DMS53 treated with DMSO at 0.1 percent for 48 hours (cell line): ENCODE results near the gene GLI3.

Source experiments
- DNase-seq: peaks from one replicate; lab custom pipeline; 2025; ENCODE audit not compliant: unreplicated experiment; lab: John Stamatoyannopoulos, UW

The GLI3 gene

DNA sequence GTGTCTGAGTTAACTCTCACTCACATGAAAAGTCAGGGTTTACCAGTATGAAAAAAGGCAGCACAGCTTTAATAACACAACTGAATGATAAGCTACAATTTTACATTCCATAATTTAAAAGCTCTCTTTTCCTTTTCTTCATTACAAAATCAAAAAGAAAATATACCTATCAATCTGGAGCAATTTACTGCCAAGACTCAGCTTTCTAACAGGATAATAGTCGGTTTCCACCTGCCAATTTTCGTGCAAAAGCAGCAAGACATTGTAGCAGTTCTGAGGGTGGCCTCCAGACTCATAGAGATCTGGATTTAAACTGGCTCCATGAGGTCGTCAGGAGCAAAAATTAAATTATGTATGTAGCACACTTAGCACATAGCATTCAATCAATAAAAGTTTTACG is 191.0 kb downstream of the GLI3 start:
- DNase-seq = no peak

DNA sequence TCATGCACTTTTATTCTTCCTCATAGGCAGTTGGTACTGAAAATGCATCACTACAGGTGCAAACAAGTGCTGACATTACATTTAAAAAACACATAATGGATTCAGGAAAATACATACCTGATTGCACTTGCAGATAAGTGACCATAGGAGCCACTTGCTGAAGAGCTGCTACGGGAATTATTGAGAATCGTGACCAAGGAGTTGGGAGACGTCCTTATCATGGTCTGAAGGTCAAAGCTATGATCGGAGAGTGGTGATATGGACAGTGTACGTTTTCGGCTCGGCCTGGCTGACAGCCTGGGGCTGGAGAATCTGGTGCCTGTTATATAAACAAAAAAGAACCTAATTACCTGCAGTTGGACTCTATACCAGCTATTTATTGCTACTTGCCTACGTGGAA is 197.1 kb downstream of the GLI3 start:
- no peak for DNase-seq

DNA sequence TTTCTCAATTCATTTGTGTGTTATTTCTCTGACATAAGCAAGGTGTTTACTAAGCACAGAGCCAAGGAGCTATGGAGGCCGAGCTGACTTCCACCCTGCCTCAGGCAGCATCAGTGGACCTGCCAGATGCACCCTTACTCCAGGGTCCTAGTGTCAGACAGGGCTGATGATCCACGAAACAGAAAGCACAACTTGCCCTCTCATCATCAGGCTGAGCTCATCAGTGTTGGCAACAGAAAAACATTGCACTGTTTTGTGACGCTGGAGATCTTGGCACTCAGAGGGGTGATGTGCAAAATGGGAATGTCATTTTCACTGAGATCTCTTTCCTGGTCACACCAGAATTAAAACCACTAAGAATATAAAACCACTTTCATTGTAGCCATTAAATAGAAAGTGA is 201.8 kb downstream of the GLI3 start:
- no peak for DNase-seq

DNA sequence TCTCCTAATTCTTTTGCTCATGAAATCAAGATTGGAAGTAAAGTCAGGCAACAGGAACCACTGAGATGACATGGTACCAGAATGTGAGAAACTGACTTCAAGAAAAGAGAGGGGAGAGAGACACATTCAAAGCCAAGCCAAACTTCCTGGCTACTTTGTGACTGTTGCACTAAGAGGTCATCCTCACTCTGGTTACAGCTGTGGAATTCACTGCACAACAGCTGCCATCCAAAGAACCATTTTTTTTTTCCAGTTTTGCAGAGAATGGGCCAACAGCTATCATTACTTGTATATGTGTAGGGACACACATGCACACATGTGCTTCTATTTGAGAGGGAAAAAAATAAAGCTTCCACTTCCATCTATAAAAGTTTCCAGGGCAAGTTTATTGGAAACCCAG is 203.5 kb downstream of the GLI3 start:
- DNase-seq = no peak

DNA sequence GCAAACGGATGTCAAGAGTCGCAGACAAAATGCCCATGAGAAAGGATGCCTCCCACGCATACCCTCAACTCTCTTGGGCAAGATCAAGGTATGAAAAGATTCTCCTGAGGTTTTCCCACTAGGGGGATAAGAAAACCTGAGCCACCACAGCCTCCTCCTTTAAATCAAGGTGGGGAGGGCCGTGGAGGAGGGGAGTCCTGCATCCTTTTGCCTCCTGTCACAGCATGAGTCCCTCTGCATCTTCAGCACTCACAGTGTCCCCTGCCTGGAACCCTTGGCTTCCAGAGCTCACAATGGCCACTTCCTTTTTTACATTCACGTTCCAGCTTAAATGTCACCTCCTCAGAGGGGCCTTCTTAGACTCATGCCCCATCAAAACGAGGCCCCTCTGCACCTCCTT is 207.6 kb downstream of the GLI3 start:
- no peak for DNase-seq

DNA sequence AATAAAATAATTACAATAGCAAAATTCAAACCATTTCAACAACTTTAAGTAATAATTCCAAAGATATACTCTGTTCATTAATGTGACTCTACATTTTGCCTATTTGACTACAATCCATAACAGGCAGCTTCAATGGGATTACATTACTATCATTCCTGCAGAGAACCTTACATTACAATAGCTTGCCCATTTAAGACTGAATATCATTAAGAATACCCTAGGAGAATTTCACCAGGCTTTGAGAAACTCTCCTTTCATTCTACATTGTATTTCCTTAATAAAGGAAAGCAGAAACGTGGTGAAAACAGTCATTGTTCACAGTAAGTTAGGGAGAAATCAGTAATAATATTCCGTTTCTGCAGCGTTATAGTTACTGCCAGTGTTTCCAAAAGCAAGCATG is 209.5 kb downstream of the GLI3 start:
- no peak for DNase-seq

DNA sequence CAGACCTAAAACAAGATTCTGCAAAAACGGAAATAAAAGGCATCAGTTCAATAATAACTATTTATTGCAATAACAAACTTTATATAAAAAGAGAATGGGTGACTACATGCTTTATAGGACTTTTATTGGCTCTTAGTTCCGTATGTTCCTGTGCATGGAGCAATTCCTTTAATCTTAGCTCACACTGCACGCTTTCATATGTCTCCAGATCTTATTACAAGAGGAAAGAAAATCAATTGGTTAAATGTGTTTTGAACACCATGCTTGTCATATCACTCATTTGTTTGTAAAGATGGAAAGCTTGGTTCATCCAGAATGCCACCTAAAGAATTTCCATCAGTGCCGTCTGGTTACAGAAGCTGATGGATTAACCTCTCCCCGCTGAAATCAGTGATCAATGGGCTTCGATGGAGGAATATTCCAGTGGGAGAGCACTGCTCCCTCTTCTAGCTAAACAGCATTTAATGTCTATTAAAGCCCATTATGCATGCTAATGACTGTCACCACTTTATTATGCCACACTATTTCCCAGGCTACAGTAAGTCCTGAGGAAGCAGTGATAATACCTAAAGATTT is 210.3 kb downstream of the GLI3 start:
- no peak for DNase-seq

DNA sequence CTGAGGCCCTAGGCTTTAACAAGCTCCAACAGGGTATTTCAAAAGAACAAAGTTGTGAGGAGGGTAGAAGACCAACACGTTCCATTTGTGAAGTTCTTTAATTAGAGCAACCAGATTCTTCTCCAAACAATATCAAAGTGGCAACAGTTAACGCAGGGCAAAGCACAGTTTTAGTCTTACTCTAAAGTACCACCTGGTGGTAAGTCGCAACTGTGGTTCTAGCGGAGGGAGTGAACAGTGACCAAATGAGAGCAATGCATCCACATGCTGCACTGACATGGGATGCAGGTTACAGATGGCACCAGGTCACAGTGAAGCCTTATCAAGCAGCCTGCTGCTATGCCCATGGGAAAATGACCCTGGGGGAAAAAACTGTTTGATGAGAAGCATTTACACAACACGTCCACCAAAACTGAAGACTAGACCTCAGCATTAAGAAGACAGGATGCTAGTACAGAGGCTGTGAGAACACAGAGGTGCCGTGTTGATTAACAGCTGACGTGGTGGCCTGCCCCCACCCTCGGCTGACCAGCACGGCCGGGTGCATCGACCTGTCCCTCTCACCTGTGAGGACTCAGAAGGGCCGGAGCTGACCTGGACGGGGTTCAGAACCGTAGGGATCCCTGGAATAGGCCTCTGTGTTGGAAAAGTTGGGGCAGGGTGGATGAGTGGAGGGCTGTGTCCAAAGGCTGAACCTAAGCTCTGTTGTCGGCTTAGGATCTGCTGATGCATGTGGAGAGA is 211.2 kb downstream of the GLI3 start:
- DNase-seq = no peak

DNA sequence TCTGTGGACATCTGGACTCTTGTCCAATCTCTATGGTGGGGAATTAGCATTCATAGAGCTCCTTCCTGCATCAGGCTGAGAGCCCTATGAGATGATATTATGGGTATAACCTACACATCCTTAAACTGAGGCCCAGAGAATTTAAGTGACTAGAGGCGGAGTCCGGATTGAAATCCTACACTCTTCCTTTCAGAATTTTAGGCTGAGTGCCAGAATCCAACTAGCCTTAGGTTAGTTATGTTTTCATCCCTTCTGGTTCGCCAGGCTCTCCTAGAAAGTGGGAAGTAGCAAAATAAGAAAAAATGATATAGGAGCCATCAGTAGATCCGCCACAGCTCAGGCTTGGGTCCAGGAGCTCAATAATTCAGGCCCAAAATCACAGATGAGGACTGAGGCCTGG is 212.5 kb downstream of the GLI3 start:
- DNase-seq = no peak

DNA sequence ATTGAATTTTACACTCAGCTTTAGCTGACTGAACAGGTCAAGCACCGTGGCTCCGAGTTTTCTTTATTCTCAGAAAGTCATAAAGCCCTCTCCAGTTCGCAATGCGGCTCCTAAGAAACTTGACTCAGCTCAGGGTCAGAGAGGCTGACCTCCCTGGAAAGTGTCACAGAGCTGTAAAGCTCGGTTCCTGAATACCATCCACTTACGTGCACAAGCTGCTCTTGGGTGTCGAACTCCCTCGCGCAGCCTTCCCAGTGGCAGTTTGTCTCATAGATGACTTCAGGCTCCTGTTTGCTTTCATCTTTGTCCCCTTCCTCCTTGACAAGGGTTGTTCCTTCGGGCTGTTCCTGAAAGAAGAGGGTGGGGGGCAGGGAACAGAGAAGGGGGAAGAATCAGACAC is 213.7 kb downstream of the GLI3 start:
- no peak for DNase-seq

DNA sequence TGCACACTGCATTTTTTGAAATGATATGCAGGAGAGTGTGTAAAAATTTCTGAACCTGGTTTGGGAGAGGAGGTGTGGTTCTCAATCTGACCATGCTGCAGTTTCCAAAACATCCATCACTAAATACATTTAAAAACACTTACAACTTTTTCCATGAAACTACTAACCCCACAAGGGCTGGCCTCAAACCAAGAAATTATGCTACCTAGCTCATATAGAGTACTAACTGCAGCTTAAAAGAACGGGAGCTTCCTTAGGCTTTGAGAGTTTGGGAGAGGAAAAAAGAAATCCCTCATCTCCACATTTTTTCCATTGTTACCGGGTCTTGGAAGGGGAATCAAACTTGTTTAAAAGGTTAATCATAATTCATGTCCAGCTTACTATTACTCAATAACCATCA is 214.2 kb downstream of the GLI3 start:
- DNase-seq = no peak

DNA sequence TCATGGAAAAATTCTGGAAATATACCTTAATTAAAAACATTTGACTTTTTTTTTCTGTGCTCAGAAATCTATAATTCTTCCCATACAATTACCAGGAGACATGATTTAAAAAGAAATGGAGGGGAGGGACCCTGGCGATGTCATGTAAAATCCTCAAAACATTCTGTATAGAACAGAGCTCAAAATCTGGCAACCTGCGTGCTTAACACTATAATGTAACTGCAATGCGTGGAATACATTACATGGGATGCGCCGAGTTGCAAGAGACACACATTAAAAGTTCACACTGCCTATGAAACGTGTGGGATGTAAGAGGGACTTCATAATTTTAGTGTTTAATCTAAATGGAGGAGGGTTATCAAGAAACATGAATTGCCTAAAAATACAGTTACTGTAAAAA is 215.0 kb downstream of the GLI3 start:
- no peak for DNase-seq

DNA sequence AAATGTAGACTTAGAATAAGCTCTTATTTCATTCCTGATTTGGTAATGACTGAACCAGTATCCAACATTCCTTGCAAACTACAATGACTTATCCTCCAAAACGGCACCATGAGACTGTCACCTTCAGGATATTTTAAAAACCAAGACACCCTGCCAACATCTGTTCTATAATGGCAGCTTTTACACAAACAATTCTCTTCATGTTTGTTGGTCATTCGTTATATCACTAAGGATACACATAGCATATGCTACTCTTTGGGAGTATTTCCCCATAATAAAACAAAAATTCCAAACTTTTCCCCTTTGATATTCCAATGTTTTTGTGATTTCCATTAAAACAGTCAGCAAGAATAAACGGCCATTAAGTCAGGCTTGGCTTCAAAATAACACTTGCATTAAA is 215.4 kb downstream of the GLI3 start:
- no peak for DNase-seq

DNA sequence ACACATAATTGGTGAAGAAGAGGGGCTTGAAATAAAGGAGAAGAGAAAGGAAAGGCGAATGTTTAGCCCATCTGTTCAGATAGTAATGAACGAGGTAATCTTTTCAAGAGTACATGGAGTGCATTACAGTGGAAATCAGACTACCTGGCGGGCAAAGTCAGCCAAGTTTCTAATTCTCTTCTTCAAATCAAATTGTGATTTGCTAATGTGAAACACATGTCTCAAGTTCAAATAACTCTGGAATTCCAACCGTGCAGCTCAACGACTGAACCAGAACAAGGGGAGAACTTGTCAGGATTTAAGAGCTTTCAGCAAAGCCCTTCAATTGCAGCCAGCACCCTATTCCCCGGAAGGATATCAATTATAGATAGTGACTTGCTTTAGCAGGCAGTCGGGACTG is 216.9 kb downstream of the GLI3 start:
- DNase-seq = no peak

DNA sequence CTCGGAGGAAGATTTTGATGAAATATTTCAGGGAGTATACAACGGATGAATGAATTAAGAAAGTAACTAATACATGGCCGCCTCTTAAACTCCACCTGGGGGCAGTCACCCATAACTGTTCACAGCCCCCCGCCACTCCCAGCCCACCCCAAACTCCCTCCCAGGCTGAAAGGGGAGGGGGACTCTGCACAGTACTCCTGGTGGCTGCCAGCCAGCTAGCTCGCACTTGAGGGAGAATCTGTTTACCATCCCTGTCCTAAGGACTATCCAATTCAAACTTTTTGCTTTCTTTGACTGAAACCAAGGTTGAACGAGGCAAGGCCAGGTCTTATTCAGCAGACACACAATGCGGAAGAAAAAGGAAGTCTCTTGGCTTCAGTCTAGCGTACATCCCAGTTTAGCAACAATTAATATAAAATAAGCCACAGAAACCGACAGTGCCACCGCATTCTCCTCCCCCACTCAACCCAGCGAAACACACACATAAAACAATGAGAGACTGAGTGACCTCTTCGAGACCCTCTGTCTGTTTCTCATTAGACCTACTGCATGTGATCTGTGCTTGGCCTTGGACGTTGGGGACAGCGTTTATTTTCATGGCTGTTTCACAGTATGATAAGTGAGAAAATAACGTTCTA is 219.5 kb downstream of the GLI3 start:
- no peak for DNase-seq

DNA sequence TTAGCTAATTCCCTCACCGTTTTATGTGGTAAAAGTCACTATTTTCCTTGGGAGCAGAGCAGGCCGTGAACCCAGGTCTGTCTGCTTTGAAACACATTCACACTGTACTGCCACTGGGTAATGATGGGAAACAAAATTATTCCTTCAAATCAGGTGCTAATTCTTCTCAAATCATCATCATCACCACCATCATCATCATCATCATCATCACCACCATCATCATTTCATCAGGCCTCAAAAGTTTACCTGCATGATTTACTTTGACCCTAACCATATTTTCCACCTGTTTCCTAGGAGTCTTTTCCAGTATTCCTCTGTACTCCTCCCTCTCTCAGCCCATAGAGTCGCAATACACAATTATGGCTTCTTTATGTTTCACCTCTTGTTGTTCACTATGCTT is 220.5 kb downstream of the GLI3 start:
- DNase-seq = no peak

DNA sequence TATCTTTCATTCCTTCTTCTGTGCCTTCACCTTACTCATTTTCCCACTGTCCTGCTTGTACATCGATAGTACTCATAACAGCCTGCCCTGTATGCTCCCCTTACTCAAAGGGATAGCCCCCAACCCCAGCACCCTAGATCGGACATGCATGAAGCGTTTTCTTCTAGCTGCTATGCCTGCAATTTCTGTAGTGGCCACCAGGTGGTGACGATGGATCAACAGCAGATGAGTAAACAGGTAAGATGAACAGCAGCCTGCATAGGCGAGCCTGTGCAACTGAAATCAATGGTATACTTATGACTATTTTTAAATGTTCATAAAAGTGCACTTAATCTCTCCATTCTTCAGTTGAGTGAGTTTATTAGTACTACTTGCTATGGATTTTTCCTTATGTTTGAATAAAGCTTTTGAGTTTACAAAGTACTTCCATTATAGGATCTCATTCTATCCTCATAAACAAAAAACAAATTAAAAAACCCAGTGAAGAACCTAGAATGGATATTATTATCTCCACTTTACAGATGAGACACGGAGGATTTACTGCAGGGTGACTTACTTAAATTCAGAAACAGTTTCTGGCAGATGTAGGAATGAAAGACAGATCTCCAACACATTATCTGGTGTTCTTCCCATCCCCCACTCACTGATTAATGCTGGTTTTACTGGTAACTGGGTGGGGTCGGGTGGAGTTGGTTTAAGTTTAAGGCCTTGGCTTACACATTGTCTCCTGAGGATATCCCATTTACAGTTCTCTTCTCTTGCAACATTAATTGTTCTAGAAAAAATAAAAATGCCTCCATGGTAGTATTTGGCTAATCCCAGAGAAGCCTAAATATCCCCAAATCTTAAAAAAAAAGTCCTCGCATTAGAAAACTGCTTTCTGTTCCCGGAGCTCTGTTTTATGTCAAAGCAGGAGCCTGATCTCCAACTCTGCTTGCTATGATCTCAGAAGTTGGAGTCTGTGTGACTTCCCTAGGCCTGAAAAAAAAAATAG is 222.1 kb downstream of the GLI3 start:
- DNase-seq = peak; percentile 39

DNA sequence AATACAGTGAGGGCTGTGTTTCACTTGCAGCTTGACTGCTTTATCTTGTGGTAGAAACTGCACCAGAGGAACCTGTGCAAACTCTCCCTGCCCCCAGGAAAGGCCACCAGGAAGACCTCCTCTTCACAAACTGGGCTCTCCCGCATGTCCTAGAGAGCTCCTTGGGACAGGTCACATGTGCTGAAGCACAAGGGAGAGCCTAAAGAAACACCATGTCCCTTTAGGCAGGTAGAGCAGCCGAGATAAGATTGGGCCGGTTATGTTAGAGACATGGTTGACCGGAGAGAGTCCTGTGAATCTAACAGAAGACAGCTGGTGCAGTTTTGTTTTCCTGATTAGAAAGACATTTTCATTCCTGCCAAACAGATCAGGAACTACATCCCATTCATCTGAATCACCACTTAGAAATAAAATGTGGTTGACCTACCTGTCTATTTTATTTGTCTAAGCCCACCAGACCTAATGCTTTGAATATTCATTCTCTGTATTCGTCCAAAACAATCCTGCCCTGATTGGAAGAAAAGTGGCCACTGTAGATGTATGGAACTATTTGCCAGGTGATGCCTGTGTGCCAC is 224.1 kb downstream of the GLI3 start:
- no peak for DNase-seq

DNA sequence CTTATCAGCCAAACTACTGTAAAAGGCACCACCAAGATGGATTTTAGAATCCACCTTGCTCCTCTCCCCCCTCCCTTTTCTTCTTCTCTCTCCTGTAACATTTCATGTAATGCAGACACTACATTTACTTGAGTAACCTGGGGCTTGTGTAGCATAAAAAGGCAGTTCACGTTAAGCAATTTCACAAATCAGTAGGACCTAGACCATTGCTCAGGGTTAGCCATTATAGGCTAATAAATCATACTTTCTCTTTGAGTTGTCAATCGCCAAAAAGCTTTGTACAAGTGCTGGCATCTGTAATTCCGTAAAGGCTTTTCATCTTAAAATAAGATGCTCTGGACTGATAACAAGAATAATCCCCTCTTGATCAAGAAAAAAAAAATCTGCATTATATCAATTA is 224.7 kb downstream of the GLI3 start:
- DNase-seq = no peak

DNA sequence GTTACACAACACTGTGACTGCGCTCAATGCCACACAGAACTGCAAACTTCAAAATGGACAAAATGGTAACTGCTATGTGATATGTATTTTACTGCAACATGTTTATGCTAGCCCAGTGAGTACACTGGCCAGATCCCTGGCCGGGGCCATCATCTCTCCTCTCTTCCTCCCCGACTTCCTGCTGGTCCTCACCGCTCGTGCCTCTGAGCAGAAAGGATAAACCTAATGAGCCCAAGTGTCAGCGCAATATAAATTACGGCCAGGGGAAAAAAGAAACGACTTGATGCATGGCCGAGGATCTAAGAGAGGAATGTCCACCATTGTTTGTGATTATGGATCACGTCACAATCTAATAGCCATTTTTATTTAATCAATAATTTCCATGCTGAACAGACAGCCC is 225.2 kb downstream of the GLI3 start:
- no peak for DNase-seq

DNA sequence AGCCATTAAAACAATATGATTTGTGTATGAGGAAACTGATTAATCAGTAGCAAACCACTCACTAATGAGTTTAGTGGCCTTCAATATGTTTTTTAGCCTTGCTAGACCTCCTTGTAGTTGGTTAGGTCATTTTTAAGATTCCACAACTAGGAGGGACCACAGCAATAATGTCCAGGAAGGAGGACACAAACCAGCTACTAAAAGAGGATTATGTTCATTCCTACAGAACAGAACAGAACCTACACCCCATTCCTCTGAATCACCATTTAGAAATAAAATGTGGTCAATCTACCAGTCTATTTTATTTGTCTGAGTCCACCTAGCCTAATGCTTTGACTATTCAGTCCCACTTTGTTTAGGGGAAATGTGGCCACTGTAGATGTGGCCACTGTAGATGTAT is 226.3 kb downstream of the GLI3 start:
- DNase-seq = no peak
